ENCODE data around the gene PRKACB.
"Not testable (repeated sequence)": the region's sequence is repeated elsewhere in the genome, so short reads cannot be mapped to it uniquely, and the experiment has no call there.

Gene PRKACB

DNA sequence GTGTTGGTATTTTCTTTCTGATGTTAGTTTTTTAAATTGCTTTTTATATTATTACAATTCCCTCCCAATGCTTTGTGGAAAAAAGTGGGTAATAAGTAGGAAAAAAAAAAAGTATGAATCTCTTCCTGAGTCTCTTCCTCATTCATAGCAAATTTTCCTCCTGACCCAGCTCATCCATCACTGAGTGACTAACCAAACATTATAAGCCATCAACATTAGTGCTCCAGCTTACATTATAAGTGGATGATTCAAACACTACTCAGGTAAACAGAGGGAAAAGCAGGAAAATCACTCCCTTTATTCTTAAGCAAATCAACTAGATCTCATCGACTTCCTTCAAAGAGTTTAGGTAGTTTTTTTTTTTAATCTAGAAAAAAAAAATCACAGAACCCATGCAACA, 142.0 kb downstream of the PRKACB start:
- in situ Hi-C loops (cut with HindIII; ENCODE audit: low pct_ligation_motif_present, low pct_unique_long_range_greater_than_20kb, low sequenced_read_pairs): no loop called here
- no peak for DNase-seq

- in situ Hi-C loops (cut with HindIII; ENCODE audit: low pct_ligation_motif_present, low pct_unique_long_range_greater_than_20kb, low sequenced_read_pairs); DNase-seq: not testable (repeated sequence)
These were observed 143.3 kb downstream of the PRKACB start for GRCh38 chr1:84287389-84287788.

All from ACHN (cell line).